DND-41 (cell line): Measurements from ENCODE around the gene TSPAN9.

Source experiments
- ATAC-seq: fragments of 200-7000 bp; cut with Tn5 transposase; 3 replicates; pipeline ENCODE4 v1.9.1; 2021; ENCODE audit warnings: low read depth; ENCODE audit not compliant: insufficient read depth
- DNase-seq: peaks from one replicate; pipeline ENCODE4 v3.0.0-alpha.2; 2020
- H2AFZ ChIP-seq: 2 replicates; pipeline ENCODE4 v1.6.0; 2012; ENCODE audit warnings: low read depth, low read length
- H3K27ac ChIP-seq: 2 replicates; pipeline ENCODE4 v1.5.1; 2012; ENCODE audit warnings: low read length, inconsistent platforms
- H3K27me3 ChIP-seq: fragments of 200-600 bp; sonication (generic); 2 replicates; pipeline ENCODE4 v1.6.0; 2012; ENCODE audit warnings: low read length, mild to moderate bottlenecking, inconsistent platforms; ENCODE audit not compliant: insufficient read depth, poor library complexity
- H3K36me3 ChIP-seq: 2 replicates; pipeline ENCODE4 v1.5.1; 2012; ENCODE audit warnings: low read length, inconsistent platforms; ENCODE audit not compliant: insufficient read depth
- H3K4me1 ChIP-seq: 2 replicates; pipeline ENCODE4 v1.5.1; 2012; ENCODE audit warnings: mild to moderate bottlenecking, low read length; ENCODE audit not compliant: insufficient read depth
- H3K4me2 ChIP-seq: 2 replicates; pipeline ENCODE4 v1.6.0; 2012; ENCODE audit warnings: mild to moderate bottlenecking, moderate library complexity, low read length, inconsistent platforms; ENCODE audit not compliant: insufficient read depth
- H3K4me3 ChIP-seq, 2 experiments: fragments of 200-600 bp in 1 of 2; shearing (Covaris generic) in 1 of 2; 2 replicates each; pipeline ENCODE4 v1.5.1; 2012 to 2016; ENCODE audit warnings: inconsistent platforms in 2 of 2, low read length in 2 of 2, mild to moderate bottlenecking in 2 of 2, low read depth in 1 of 2, moderate library complexity in 1 of 2
- H3K79me2 ChIP-seq: 2 replicates; pipeline ENCODE4 v1.6.0; 2012; ENCODE audit warnings: low read length, inconsistent platforms; ENCODE audit not compliant: insufficient read depth
- H3K9ac ChIP-seq: 2 replicates; pipeline ENCODE4 v1.6.0; 2012; ENCODE audit warnings: low read depth, mild to moderate bottlenecking, inconsistent platforms, low read length, moderate library complexity
- H3K9me3 ChIP-seq: 2 replicates; pipeline ENCODE4 v1.5.1; 2012; ENCODE audit warnings: low read length, moderate library complexity, mild to moderate bottlenecking, inconsistent platforms; ENCODE audit not compliant: insufficient read depth, severe bottlenecking
- H4K20me1 ChIP-seq: 2 replicates; pipeline ENCODE4 v1.6.0; 2012; ENCODE audit warnings: low read length; ENCODE audit not compliant: insufficient read depth
- CTCF ChIP-seq: IDR thresholded peaks from 2 replicates; pipeline ENCODE4 v1.5.1; 2012; ENCODE audit warnings: borderline replicate concordance, low read length, moderate library complexity, mild to moderate bottlenecking; ENCODE audit not compliant: poor library complexity, severe bottlenecking; ENCODE audit errors: extremely low read depth
- EZH2 ChIP-seq: IDR thresholded peaks from 3 replicates; pipeline ENCODE4 v1.6.1; 2012; ENCODE audit warnings: borderline replicate concordance, low read depth, mild to moderate bottlenecking, moderate library complexity, low read length, inconsistent platforms; ENCODE audit not compliant: severe bottlenecking

TSPAN9 gene

GRCh38 chr12:3090240-3091037 is 13.3 kb downstream of the TSPAN9 start:
- H3K4me1 ChIP-seq: no peaks in the 10 kb centered on the region
- no peak overlapping the region for H3K9ac ChIP-seq
- no peak overlapping the region for H3K4me3 ChIP-seq
- TF ChIP-seq CTCF (no peak), EZH2 (no peak)
- no peak overlapping the region for H3K4me2 ChIP-seq
- no peak overlapping the region for H3K27ac ChIP-seq
- no peaks in the 10 kb centered on the region for H3K36me3 ChIP-seq
- H3K27me3 ChIP-seq: peaks cover 4% of the 10 kb centered on the region
- no peaks in the 10 kb centered on the region for H3K79me2 ChIP-seq
- ATAC-seq (no peak), DNase-seq (no peak)
- no peak overlapping the region for H2AFZ ChIP-seq
- no peaks in the 10 kb centered on the region for H4K20me1 ChIP-seq
- no peaks in the 10 kb centered on the region for H3K9me3 ChIP-seq

- Histone ChIP-seq H3K27ac (no peak overlapping the region), H3K4me1 (no peaks in the 10 kb centered on the region), H4K20me1 (no peaks in the 10 kb centered on the region), H3K4me2 (no peak overlapping the region), H3K9me3 (no peaks in the 10 kb centered on the region), H3K27me3 (peaks cover 4% of the 10 kb centered on the region), H3K9ac (no peak overlapping the region), H2AFZ (no peak overlapping the region), H3K36me3 (no peaks in the 10 kb centered on the region), H3K4me3 (no peak overlapping the region), H3K79me2 (no peaks in the 10 kb centered on the region)
- ATAC-seq (no peak), DNase-seq (no peak)
- TF ChIP-seq CTCF (no peak), EZH2 (no peak)
Measured at GRCh38 chr12:3091038-3091319, 13.8 kb downstream of the TSPAN9 start.

GRCh38 chr12:3091382-3092241 is 14.4 kb downstream of the TSPAN9 start:
- no peaks in the 10 kb centered on the region for H3K9me3 ChIP-seq
- ATAC-seq: no peak

More at GRCh38 chr12:3091382-3092241, 14.4 kb downstream of the TSPAN9 start:
- H3K4me2 ChIP-seq: no peak overlapping the region
- no peaks in the 10 kb centered on the region for H3K79me2 ChIP-seq
- H3K27ac ChIP-seq: no peak overlapping the region
- no peak for DNase-seq
- no peaks in the 10 kb centered on the region for H4K20me1 ChIP-seq
- H3K9ac ChIP-seq: no peak overlapping the region
- no peaks in the 10 kb centered on the region for H3K36me3 ChIP-seq
- no peak for TF ChIP-seq EZH2
- no peak for TF ChIP-seq CTCF
- H3K4me3 ChIP-seq: no peak overlapping the region
- no peaks in the 10 kb centered on the region for H3K4me1 ChIP-seq
- H2AFZ ChIP-seq: no peak overlapping the region
- peaks cover 4% of the 10 kb centered on the region for H3K27me3 ChIP-seq
